Pancreas (tissue), 10 donors: Measurements from ENCODE around the gene TREML1. TPM values are rescaled to one million over a fixed set of nuclear protein-coding genes. Genes with fewer than 3 reads are reported as not detected.

ENCODE experiments used
- ATAC-seq, 4 donors: fragments of 200-7000 bp; cut with Tn5 transposase; one replicate each; pipeline versions ENCODE4 v1.8.0 to v1.9.1; 2020; ENCODE audit warnings: mild to moderate bottlenecking in 4 of 4, moderate library complexity in 4 of 4
- DNase-seq, 6 donors: peaks; one replicate each; pipeline ENCODE4 v3.0.0-alpha.2; 2020
- FAIRE-seq: peaks from 2 replicates; lab custom pipeline; 2012; peaks lifted over from hg19 to GRCh38; lab: Jason Lieb, UNC
- H3K27ac ChIP-seq, 4 donors: fragments of 200-600 bp; sonication (generic); 1 replicate in 3 of 4; 2 replicates in 1 of 4; pipeline versions ENCODE4 v1.5.0 to v1.8.0; 2020
- H3K27me3 ChIP-seq, 4 donors: fragments of 200-600 bp; one replicate each; pipeline ENCODE4 v1.8.0; 2021
- H3K36me3 ChIP-seq, 3 donors: fragments of 200-600 bp; sonication (generic) in 1 of 3; one replicate each; pipeline versions ENCODE4 v1.5.0 to v1.8.0; 2020 to 2021
- H3K4me1 ChIP-seq, 3 donors: fragments of 200-600 bp; one replicate each; pipeline ENCODE4 v1.8.0; 2021
- H3K4me3 ChIP-seq, 4 donors: fragments of 200-600 bp; sonication (generic) in 2 of 4; one replicate each; pipeline versions ENCODE4 v1.5.0 to v1.8.0; 2020 to 2021
- H3K9me3 ChIP-seq, 4 donors: fragments of 200-600 bp; one replicate each; pipeline ENCODE4 v1.8.0; 2021
- WGBS, 2 donors: extraction: QIAGEN DNeasy Blood & Tissue Kit; methylation state at CpG; one replicate each; pipeline ENCODE4 v1.1.7; 2013; 5-methylcytosine and 5-hydroxymethylcytosine counted together
- intact Hi-C, 3 donors: fragments of 100-400 bp; cut with DNase I; formaldehyde crosslinking; loops; one replicate each; pipeline versions ENCODE4 v1.11.1 to v1.14.2; 2022
- polyA plus RNA-seq, 2 donors: library from polyadenylated mRNA; stranded (reverse); fragments of 200-250 nt; gene quantifications; one replicate each; pipeline ENCODE4 v1.2.3, GENCODE V29; 2013
- total RNA-seq, 6 donors: library from RNA; stranded (reverse); fragmentation: NEBNext Ultra II Directional in 4 of 6; extraction: Animal tissue kit (Norgen Biotek cat#: 25700) in 4 of 6; gene quantifications; one replicate each; pipeline versions ENCODE4 v1.2.1 to v1.2.4, GENCODE V29; 2021 to 2023
- TF ChIP-seq, protein P1 (sequence below), 4 donors: fragments of 200-600 bp; sonication (generic) in 3 of 4; IDR thresholded peaks; one replicate each; pipeline versions ENCODE4 v1.5.0 to v1.8.0; 2021; ENCODE audit warnings: antibody characterized with exemption in 4 of 4
- donor health status: healthy with polysubstance abuse.
- donor health status: DM: no; HTN: no; CAD: no; lungs with moderate emphysema.
- donor health status: DM: no; HTN: no; CAD: no.
- donor health status: control.
- donor health status: control.
- donor health status: Bipolar disorder and iron deficiency.
- donor health status: DM: yes; HTN: yes; CAD: no.
- donor health status: DM: no; HTN: no; CAD: no.
- donor health status: DM: no; HTN: no; CAD: no.
- donor health status: DM: yes; HTN: yes; CAD: no.

The TREML1 gene
- total and polyA plus RNA-seq, 8 donors = 0.19 to 0.84 (median 0.28) TPM; not detected in 4

DNA sequence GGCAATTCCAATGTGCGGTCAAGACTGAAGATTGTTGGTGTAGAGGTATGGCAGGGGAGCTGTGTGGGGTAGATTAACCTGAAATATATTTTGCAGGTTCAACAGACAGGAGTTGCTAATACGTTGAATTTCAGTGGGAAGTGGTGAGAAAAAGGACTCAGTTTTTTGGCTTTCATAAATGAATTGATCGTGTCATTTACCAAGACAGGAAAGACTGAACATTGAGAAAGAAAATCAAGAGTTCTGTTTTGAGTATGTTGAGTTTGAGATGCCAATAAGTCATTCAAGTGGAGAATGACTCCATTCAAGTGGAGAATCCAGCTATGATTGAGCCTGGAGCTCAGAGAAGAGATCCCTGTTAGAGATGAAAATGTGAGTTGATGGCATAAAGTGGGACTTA is 50.3 kb downstream of the TREML1 start:
- no peaks in the 10 kb centered on the region for H3K9me3 ChIP-seq
- FAIRE-seq (no peak), ATAC-seq (no peak), DNase-seq (no peak)
- H3K27me3 ChIP-seq = no peaks in the 10 kb centered on the region
- intact Hi-C loops = no loop called here
- no peak overlapping the region for H3K27ac ChIP-seq
- 95 to 98% methylated on average over 3 of the region's 3 CpGs for WGBS, 2 donors
- H3K4me1 ChIP-seq = no peaks in the 10 kb centered on the region
- no peak overlapping the region for H3K4me3 ChIP-seq
- peaks cover 0 to 23% (median 9%) of the 10 kb centered on the region in 3 donors for H3K36me3 ChIP-seq
- TF ChIP-seq, protein P1, sequence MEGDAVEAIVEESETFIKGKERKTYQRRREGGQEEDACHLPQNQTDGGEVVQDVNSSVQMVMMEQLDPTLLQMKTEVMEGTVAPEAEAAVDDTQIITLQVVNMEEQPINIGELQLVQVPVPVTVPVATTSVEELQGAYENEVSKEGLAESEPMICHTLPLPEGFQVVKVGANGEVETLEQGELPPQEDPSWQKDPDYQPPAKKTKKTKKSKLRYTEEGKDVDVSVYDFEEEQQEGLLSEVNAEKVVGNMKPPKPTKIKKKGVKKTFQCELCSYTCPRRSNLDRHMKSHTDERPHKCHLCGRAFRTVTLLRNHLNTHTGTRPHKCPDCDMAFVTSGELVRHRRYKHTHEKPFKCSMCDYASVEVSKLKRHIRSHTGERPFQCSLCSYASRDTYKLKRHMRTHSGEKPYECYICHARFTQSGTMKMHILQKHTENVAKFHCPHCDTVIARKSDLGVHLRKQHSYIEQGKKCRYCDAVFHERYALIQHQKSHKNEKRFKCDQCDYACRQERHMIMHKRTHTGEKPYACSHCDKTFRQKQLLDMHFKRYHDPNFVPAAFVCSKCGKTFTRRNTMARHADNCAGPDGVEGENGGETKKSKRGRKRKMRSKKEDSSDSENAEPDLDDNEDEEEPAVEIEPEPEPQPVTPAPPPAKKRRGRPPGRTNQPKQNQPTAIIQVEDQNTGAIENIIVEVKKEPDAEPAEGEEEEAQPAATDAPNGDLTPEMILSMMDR (IDR thresholded peaks at IDR 0.05) = no peak

DNA sequence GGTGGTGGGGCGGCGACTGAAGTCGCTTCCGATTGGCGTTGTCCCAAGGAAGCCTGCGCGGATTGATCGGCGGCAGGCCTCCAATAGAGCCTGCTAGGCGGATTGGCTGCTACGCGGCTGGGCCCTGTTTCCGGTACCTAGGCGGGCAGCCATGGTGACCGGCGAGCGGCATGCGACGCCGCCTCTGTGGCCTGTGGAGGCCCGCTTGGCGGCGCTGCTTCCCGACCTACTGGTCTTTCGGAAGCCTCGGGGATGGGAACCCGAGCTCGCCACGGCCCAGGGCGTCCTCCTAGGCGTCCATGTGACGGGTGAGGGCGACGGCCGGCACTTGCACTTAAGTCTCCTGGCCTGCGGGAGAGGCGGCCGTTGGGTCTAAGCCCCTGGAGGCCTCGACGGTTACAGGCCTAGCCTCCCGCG is 53.3 kb downstream of the TREML1 start:
- no peak overlapping the region for H3K4me3 ChIP-seq
- 89 to 91% methylated on average over 42 of the region's 42 CpGs for WGBS, 2 donors
- FAIRE-seq = no peak

More for the DNA sequence above, 53.3 kb downstream of the TREML1 start:
- Histone ChIP-seq H3K27ac (no peak overlapping the region), H3K9me3 (no peaks in the 10 kb centered on the region), H3K4me1 (no peaks in the 10 kb centered on the region), H3K27me3 (no peaks in the 10 kb centered on the region), H3K36me3 (peaks cover 7 to 52% (median 35%) of the 10 kb centered on the region in 3 donors)
- TF ChIP-seq, protein P1 (IDR thresholded peaks at IDR 0.05) = no peak
- ATAC-seq (peak in 1 of 4 donors; percentile 29), DNase-seq (peak in 2 of 6 donors; percentile 27 to 73)
- intact Hi-C loops = no loop called here

Other genes with a start within 250 kb of the TREML1 start
- gene UNC5CL, start 115.1 kb downstream of the TREML1 start, total RNA-seq = 10 to 100 TPM in 5 of 6 donors, 1 to 10 TPM in 1; 7.2 to 37.6 (median 12.0) TPM
- 10 to 100 TPM; 37.0 to 40.6 TPM for gene UNC5CL, start 115.1 kb downstream of the TREML1 start, polyA plus RNA-seq
- gene TSPO2, start 111.9 kb downstream of the TREML1 start, total RNA-seq = under 1 TPM in 1 of 6 donors, not detected in 5; 0.28 TPM
- gene TSPO2, start 111.9 kb downstream of the TREML1 start, polyA plus RNA-seq = under 1 TPM; 0.12 to 0.42 TPM
- 10 to 100 TPM in 1 of 6 donors, 1 to 10 TPM in 5; 2.7 to 13.2 (median 8.6) TPM for gene APOBEC2, start 101.1 kb downstream of the TREML1 start, total RNA-seq
- 10 to 100 TPM in 1 of 2 donors, 1 to 10 TPM in 1; 6.6 to 29.6 TPM for gene APOBEC2, start 101.1 kb downstream of the TREML1 start, polyA plus RNA-seq
- gene OARD1, start 82.0 kb downstream of the TREML1 start, total RNA-seq = 10 to 100 TPM; 16.0 to 26.9 (median 20.6) TPM
- 10 to 100 TPM; 21.1 to 30.9 TPM for gene OARD1, start 82.0 kb downstream of the TREML1 start, polyA plus RNA-seq
- gene NFYA, start 81.4 kb downstream of the TREML1 start, total RNA-seq = 10 to 100 TPM in 2 of 6 donors, 1 to 10 TPM in 4; 5.9 to 14.1 (median 7.8) TPM
- 10 to 100 TPM in 1 of 2 donors, 1 to 10 TPM in 1; 5.4 to 10.6 TPM for gene NFYA, start 81.4 kb downstream of the TREML1 start, polyA plus RNA-seq
- gene TREM2, start 8.8 kb upstream of the TREML1 start, total RNA-seq = 10 to 100 TPM in 1 of 6 donors, 1 to 10 TPM in 3, under 1 TPM in 2; 0.59 to 27.1 (median 2.1) TPM
- 1 to 10 TPM; 1.5 to 2.1 TPM for gene TREM2, start 8.8 kb upstream of the TREML1 start, polyA plus RNA-seq
- under 1 TPM in 2 of 6 donors, not detected in 4; 0.09 to 0.12 TPM for gene TREML2, start 46.8 kb upstream of the TREML1 start, total RNA-seq
- not detected for gene TREML2, start 46.8 kb upstream of the TREML1 start, polyA plus RNA-seq
- not detected for gene TREML4, start 74.0 kb upstream of the TREML1 start, total RNA-seq
- not detected for gene TREML4, start 74.0 kb upstream of the TREML1 start, polyA plus RNA-seq
- 1 to 10 TPM in 2 of 6 donors, under 1 TPM in 3, not detected in 1; 0.12 to 2.8 (median 0.72) TPM for gene TREM1, start 132.3 kb upstream of the TREML1 start, total RNA-seq
- gene TREM1, start 132.3 kb upstream of the TREML1 start, polyA plus RNA-seq = under 1 TPM; 0.08 to 0.16 TPM
- not detected for gene NCR2, start 181.3 kb upstream of the TREML1 start, total RNA-seq
- gene NCR2, start 181.3 kb upstream of the TREML1 start, polyA plus RNA-seq = not detected